AG04449 (cell line): Measurements from ENCODE around the gene NPAS2.

Experiments
- CTCF ChIA-PET: fragments of 350-600 bp; formaldehyde crosslinking; extraction: SDS; loops from one replicate; lab custom pipeline; 2021; ENCODE audit warnings: antibody characterized with exemption; lab: Yijun Ruan, JAX
- POLR2A ChIA-PET: fragments of 400-600, 350-600 bp; formaldehyde crosslinking; extraction: SDS; loops from one replicate; lab custom pipeline; 2020; ENCODE audit warnings: antibody characterized with exemption, inconsistent platforms; lab: Yijun Ruan, JAX
- DNase-seq: peaks from one replicate; pipeline ENCODE4 v3.0.0-alpha.2; 2010; ENCODE audit warnings: low read depth, low spot score
- H3K4me3 ChIP-seq: 2 replicates; pipeline ENCODE4 v1.5.1; 2011; ENCODE audit warnings: low read depth, mild to moderate bottlenecking, control low read depth, low read length
- CTCF ChIP-seq: IDR thresholded peaks from one replicate; pipeline ENCODE4 v1.5.1; 2011; ENCODE audit warnings: mild to moderate bottlenecking, moderate library complexity, low read length, control low read depth, inconsistent platforms; ENCODE audit not compliant: insufficient read depth; ENCODE audit errors: missing control alignments

NPAS2 gene

DNA sequence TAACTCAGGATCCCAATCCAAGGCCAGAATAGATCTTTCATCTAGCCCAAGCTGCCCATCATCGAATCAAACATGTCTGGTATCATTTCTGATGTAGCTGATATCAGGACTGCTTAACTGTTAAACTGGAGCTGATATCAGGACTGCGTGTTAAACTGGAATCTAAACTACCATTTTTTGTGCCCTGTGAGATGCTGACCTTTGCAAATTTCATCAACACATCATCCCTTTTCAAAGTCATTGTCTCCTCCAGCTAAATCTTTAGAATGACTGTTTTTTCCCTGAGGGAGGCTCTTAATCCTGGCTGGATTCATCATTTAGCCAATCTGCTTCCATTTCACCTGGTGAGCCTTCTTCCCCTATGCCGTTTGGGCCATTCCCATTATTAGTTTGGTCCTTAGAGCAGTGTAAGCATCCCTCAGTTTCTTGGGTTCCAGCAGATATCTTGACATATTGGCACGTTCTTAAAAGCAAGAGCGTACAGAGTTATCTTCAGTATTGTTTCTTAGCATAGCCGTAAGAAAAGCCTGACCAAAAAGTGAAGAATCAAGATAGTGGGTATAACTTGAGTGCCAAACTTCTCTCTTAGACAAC lies 194.4 kb downstream of the NPAS2 start:
- POLR2A ChIA-PET, result no interaction called here
- CTCF ChIA-PET, result interaction anchor here (0.7 to 10.7 kb wide), 4 partner anchors 23 to 404 kb away, joined by 3 to 137 read pairs (median 8); no protein-coding TSS in a partner anchor
- no peak for DNase-seq
- no peak for TF ChIP-seq CTCF
- H3K4me3 ChIP-seq, result no peak overlapping the region

DNA sequence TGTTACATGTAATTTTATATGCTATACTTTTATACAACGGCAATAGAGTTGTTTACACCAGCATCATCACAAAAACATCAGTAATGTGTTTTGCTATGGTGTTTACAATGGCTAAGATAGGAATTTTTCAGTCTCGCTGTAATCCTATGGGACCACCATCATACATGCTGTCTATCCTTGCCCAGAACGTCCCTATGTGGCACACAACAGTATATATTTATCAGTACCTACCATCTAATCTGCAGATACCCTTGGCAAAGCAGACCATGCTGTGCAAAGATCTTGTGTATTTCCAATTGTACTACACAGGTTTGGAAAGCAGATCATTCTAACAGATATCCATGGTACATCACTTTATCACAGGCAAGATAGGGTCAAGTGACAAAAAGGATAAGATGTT lies 197.4 kb downstream of the NPAS2 start:
- ChIA-PET POLR2A (no interaction called here), CTCF (interaction anchor here (0.7 to 2.4 kb wide), 8 partner anchors 8 to 411 kb away, joined by 3 to 11 read pairs (median 4); no protein-coding TSS in a partner anchor)
- no peak for TF ChIP-seq CTCF
- H3K4me3 ChIP-seq, result no peak overlapping the region
- DNase-seq, result no peak

DNA sequence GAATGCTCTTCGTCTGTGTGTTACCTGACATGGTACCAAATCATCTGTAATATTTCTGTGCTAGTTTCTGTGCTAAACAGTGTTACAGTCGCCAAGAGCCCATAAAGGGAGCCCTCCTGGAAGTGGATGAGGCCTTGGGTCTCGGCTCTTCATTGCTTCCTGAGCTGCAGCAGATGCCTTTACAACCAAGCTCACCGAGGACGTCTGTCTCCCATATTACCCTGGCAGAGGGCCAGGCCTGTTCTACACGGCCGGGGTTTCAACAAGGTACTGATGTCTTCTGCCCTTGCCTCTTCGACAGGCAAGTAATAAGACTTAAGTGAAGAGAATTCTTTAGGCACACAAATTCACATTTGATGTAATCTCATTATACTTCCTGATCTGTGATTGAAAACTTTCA lies 199.0 kb downstream of the NPAS2 start:
- no peak overlapping the region for H3K4me3 ChIP-seq
- TF ChIP-seq CTCF, result no peak
- ChIA-PET CTCF (interaction anchor here (1.1 to 2.4 kb wide), 5 partner anchors 10 to 413 kb away, joined by 4 to 11 read pairs (median 5); no protein-coding TSS in a partner anchor), POLR2A (no interaction called here)
- no peak for DNase-seq

GRCh38 chr2:101022221-101022620 lies 202.3 kb downstream of the NPAS2 start:
- POLR2A ChIA-PET, result no interaction called here

DNA sequence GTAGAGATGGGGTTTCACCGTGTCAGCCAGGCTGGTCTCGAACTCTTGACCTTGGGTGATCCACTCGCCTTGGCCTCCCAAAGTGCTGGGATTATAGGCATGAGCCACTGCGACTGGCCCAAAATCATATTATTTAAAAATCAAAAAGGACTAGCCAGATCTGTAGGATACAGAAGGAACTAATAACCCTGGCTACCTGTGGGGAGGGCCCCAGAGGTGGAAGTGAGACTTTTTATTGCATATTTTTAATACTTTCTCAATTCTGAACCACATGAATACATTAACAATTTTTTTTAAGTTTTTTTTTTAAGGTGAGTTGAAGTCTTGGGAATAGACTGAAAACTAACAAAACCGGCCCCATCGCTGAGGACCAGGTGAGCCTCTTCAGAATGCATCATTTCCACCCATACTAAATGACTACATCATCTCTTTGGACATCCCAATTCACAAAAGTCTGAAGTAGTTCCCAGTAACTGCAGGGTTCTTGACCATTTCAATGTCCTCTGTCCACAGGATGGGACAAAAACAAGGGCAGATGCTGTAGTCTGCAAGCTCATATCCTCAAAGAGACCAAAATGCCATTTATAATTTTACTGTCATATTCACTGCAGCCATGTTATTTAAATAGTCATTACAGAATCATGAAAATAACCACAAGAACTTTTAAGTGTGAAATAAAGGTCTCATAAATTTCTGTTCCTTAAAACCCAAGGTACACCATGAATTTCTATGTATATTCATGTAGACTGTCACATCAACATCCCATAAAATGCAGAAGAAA lies 203.6 kb downstream of the NPAS2 start:
- no peak for DNase-seq
- ChIA-PET POLR2A (no interaction called here), CTCF (interaction anchor here (0.8 to 2.9 kb wide), 5 partner anchors 11 to 182 kb away, joined by 3 to 12 read pairs (median 5); no protein-coding TSS in a partner anchor)
- no peak overlapping the region for H3K4me3 ChIP-seq
- no peak for TF ChIP-seq CTCF

More at GRCh38 chr2:101022221-101022620, 202.3 kb downstream of the NPAS2 start:
- TF ChIP-seq CTCF, result no peak
- no peak overlapping the region for H3K4me3 ChIP-seq
- DNase-seq, result no peak
- CTCF ChIA-PET, result interaction anchor here (0.8 to 2.9 kb wide), 5 partner anchors 9 to 183 kb away, joined by 3 to 12 read pairs (median 4); no protein-coding TSS in a partner anchor

GRCh38 chr2:101025561-101025960 lies 205.6 kb downstream of the NPAS2 start:
- DNase-seq, result no peak
- POLR2A ChIA-PET, result no interaction called here
- CTCF ChIA-PET, result interaction anchor here (0.6 to 2.1 kb wide), 6 partner anchors 10 to 180 kb away, joined by 3 to 7 read pairs (median 4); no protein-coding TSS in a partner anchor
- TF ChIP-seq CTCF, result no peak
- H3K4me3 ChIP-seq, result no peak overlapping the region
